Ascending aorta (tissue), 2 donors: ENCODE data around the gene MPO. TPM values are rescaled to one million over a fixed set of nuclear protein-coding genes. Genes with fewer than 3 reads are reported as not detected.

Source experiments
- DNase-seq, 2 donors: peaks; one replicate each; pipeline ENCODE4 v3.0.0-alpha.2; 2019; ENCODE audit warnings: low spot score in 2 of 2
- H3K27ac ChIP-seq, 2 donors: fragments of 200-600 bp; sonication (generic); one replicate each; pipeline ENCODE4 v1.5.1; 2016 to 2017; ENCODE audit warnings: mild to moderate bottlenecking in 1 of 2
- H3K27me3 ChIP-seq: fragments of 200-600 bp; sonication (generic); one replicate; pipeline ENCODE4 v1.5.1; 2017
- H3K36me3 ChIP-seq, 2 donors: fragments of 200-600 bp; sonication (generic); one replicate each; pipeline ENCODE4 v1.5.1; 2016
- H3K4me1 ChIP-seq, 2 donors: fragments of 200-600 bp; sonication (generic); one replicate each; pipeline ENCODE4 v1.5.1; 2016 to 2017; ENCODE audit warnings: mild to moderate bottlenecking in 1 of 2
- H3K4me3 ChIP-seq, 2 donors: fragments of 200-600 bp; sonication (generic); one replicate each; pipeline ENCODE4 v1.5.1; 2016 to 2017; ENCODE audit warnings: mild to moderate bottlenecking in 1 of 2
- H3K9me3 ChIP-seq, 2 donors: fragments of 200-600 bp; sonication (generic); one replicate each; pipeline ENCODE4 v1.5.1; 2016
- CTCF ChIP-seq, 3 experiments: fragments of 200-600 bp in 2 of 3; fragments of 450-650 bp in 1 of 3; sonication (generic) in 2 of 3; IDR thresholded peaks; one replicate each; pipeline ENCODE4 v1.5.1; 2016 to 2019; ENCODE audit warnings: antibody characterized with exemption in 3 of 3, mild to moderate bottlenecking in 1 of 3, moderate library complexity in 1 of 3
- intact Hi-C: fragments of 100-400 bp; cut with DNase I; formaldehyde crosslinking; loops from one replicate; pipeline ENCODE4 v1.15.1; 2023
- total RNA-seq: library from RNA; depleted of rRNA; stranded (reverse); fragments of >200 nt; gene quantifications from one replicate; pipeline ENCODE4 v1.1.0, GENCODE V29; 2016

The MPO gene
- total RNA-seq = 1.8 TPM

GRCh38 chr17:58280480-58281217 is at the start of gene MPO:
TSS of gene MPO (minus strand) at chr17:58280935. CDS start at chr17:58280758, 177 bp downstream.
- H3K9me3 ChIP-seq = no peaks in the 10 kb centered on the region
- no peak within 1 kb of the TSS for H3K4me3 ChIP-seq
- DNase-seq = no peak
- no peak within 1 kb of the TSS for H3K27ac ChIP-seq
- H3K4me1 ChIP-seq = no peaks in the 10 kb centered on the region
- intact Hi-C loops = no loop called here
- no peaks in the 10 kb centered on the region for H3K36me3 ChIP-seq
- no peaks in the 10 kb centered on the region for H3K27me3 ChIP-seq
- no peak for TF ChIP-seq CTCF (IDR thresholded peaks at IDR 0.05)

GRCh38 chr17:58329810-58330537 is 49.2 kb upstream of the MPO start:
- Histone ChIP-seq H3K27ac (no peak overlapping the region), H3K36me3 (no peaks in the 10 kb centered on the region), H3K4me3 (peak overlapping the region in 1 of 2 donors; percentile 62), H3K9me3 (no peaks in the 10 kb centered on the region), H3K4me1 (no peaks in the 10 kb centered on the region), H3K27me3 (no peaks in the 10 kb centered on the region)
- DNase-seq = no peak
- no peak for TF ChIP-seq CTCF (IDR thresholded peaks at IDR 0.05)
- intact Hi-C loops = no loop called here

- H3K27ac ChIP-seq = no peak overlapping the region
- intact Hi-C loops = no loop called here
- no peak overlapping the region for H3K4me3 ChIP-seq
- no peak for TF ChIP-seq CTCF (IDR thresholded peaks at IDR 0.05)
- H3K4me1 ChIP-seq = peaks cover 0 to 2% of the 10 kb centered on the region in 2 donors
- DNase-seq = peak in 1 of 2 donors; percentile 40
- no peaks in the 10 kb centered on the region for H3K9me3 ChIP-seq
- no peaks in the 10 kb centered on the region for H3K27me3 ChIP-seq
- H3K36me3 ChIP-seq = no peaks in the 10 kb centered on the region
Observed at GRCh38 chr17:58329035-58329809, 48.5 kb upstream of the MPO start.

- no peaks in the 10 kb centered on the region for H3K27me3 ChIP-seq
- no peak within 1 kb of the TSS for H3K27ac ChIP-seq
- H3K9me3 ChIP-seq = no peaks in the 10 kb centered on the region
- no peak for DNase-seq
- no peak for TF ChIP-seq CTCF (IDR thresholded peaks at IDR 0.05)
- intact Hi-C loops = no loop called here
- H3K4me1 ChIP-seq = peaks cover 2 to 3% of the 10 kb centered on the region in 2 donors
- no peak within 1 kb of the TSS for H3K4me3 ChIP-seq
- H3K36me3 ChIP-seq = no peaks in the 10 kb centered on the region
Observed at GRCh38 chr17:58328195-58329034, 47.7 kb upstream of the MPO start, which contains the start of gene TSPOAP1. TSS of gene TSPOAP1 (minus strand) at chr17:58328795. CDS start at chr17:58327920, 875 bp downstream.
